NCI-H748 treated with DMSO at 0.1 percent for 48 hours (cell line): ENCODE measurements around the gene SLCO1A2.

Source experiments
- DNase-seq: peaks from one replicate; lab custom pipeline; 2025; lab: John Stamatoyannopoulos, UW

Gene SLCO1A2

DNA sequence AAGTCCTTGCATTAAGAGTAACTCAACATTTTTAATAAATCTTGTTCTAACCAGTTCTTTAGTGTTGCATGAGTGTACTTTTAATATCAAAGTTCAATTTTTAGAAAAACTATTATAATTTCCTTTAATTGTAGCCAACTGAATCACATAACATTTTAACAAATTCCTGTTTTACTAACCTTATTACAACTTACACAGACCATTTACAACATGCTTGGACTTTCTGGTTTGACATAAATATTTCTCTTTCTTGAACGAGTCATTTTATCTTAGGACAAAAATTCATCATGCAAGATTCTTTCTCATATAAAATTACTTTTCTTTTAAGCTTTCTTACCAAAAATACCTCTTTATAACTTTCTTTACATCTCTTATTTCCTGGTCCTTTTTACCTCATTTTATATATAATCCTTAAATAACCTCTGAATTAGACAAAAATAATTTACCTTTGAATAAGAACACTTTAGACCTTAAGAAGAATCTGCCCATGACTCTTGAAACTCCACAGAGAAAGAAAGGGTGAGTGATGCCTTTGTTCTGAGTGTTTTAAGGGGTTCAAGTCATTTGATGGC lies 3.9 kb downstream of the SLCO1A2 start:
- DNase-seq: no peak

DNA sequence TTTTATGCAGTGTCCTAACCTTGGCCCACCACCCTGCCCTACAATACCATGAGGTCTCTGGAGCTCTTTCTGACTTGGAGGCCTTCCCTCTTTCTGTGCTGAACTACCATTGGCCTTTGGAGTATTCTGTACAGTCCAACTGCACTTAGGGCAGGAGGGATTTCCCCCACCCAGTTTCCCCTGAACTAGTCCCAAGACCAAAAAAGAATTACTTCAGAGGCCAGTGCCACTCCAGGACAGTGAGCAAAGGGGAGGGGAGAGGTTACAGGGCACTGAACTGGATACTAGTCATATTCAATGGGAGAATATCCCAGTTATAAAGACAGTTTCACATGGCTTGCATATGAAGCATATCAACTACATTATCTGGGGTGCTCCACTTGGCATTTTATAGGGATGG lies 6.1 kb downstream of the SLCO1A2 start:
- no peak for DNase-seq

DNA sequence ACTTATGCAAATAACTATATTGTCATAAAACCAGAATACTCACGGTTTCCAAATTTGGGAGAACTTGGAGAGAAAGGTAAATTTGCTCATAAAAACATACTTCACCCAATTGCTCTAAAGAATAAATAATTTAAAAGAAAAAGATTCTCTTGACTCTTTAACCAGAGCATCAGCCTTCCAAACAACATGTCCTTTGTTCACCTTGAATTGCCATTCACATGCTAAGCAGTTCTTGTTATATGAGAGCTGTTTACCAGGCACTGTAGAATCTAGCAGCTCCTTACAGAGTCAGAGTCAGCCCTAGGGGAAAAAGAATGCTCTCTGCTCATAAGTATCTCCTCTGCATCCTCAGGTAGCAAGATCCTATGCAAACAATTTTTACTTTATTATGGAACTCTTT lies 10.2 kb downstream of the SLCO1A2 start:
- no peak for DNase-seq

DNA sequence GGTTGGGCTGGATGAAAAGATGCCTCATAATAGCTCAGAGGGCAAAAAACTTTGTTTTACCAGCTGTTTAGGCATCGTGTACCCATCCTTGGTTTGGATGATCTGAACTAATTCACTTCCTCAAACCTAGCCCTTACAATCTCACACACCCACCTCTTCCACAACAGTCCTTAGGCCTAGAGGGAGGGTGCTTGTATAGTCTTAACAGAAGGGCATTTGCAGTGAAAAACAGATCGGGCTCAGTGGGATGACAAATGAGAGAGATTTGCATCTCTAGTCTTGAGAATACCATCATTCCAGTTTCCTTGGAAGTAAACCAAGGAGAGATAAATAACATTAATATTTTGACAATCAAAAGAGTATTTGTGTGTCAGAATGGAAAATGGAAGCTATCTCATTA lies 11.0 kb downstream of the SLCO1A2 start:
- DNase-seq: no peak

DNA sequence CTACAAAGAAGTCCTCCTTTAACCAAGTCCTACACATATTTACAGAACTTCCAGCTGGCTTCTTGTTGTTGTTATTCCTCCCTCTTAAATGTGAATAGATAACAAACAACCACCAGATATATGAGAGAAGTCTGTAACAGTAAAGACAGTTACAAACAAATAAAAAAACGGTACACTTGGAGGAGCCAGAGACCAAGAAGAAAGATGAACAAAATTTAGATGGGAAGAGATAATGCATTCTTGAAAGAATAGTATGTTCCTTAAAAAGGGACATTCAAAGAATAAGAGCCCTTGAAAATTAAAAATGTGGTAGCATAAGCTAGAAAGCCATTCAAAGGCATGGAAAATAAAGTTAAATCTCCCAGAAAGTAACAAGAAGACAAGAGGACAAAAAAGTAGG lies 25.9 kb downstream of the SLCO1A2 start:
- no peak for DNase-seq

DNA sequence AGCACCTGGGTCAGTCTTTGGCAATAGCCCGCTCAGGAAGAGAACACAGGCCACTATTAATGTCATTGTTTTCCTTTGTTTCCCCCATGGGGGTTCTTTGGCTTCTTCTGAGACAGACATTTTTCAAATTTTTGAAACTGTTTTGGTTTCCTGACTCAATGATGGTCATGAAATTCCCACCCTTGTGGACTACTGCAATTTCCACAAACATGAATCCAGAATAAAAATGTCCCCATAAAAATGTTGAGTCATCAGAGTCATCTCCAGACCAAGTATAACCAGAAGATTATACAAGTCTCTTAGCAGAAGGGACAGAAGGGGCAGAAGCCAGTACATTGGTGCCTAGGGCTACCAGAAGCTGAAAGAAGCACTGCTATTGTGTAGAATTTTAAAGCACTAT lies 29.1 kb downstream of the SLCO1A2 start:
- DNase-seq: no peak

DNA sequence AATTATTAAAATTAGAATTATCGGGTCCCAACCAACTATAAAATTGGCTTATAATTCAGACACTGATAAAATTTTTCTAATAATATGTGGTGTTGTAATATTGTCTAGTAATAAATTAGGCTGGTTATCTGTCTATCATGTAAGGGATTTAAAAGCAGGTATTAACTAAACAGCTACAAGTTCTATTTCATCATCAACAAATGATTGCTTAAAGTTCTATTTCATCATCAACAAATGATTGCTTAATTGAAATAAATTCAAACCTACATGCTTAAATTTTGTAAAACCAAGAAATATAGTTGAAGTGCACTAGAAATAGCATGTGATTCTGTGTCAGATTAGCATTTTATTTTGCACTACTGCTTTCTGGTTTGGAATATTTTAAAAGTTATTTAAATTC lies 34.1 kb downstream of the SLCO1A2 start:
- no peak for DNase-seq

DNA sequence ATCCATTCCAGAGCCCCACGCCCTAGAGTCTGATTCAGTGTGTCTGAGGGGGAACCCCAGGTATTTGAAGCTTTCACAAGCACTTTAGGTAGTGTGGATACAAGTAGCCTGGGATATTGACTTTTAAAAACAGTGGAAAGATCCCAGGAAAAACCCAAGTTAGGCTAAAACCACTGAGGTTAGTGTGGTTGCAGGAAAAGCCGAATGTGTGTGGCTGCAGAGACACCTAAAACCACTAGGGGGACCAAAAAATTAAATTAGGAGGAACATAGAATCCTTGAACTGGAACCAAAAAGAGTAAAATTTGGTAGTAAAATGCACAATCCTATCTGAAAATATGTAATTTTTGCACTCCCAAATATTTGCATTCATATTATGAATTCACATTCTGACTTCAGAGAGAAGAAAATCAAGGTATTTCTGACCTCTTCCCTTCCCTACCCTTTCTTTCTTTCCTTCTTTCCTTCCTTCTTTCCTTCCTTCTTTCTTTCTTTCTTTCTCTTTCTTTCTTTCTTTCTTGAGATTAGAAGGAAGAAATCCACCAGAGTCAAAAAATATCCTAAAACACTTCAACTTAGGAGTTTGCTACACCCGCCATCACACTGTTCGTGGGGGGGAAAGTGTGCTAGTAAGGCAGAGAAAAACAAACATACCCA lies 37.8 kb downstream of the SLCO1A2 start:
- peak; percentile 1 for DNase-seq

DNA sequence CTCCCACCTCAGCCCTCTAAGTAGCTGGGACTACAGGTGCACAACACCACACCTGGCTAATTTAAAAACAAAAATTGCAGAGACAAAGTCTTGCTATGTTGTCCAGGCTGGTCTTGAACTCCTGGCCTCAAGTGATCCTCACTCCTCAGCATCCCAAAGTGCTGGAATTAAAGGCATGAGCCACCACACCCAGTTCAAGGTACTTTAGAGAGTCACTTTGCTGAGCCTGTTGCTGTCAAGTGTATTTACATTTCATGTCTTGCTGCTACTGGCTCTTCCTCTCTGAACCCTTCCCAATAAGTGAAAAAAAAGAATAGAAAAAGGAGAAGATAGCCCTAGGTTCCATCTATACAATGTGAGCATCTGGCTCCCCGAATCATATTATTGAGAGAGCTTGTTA lies 38.4 kb downstream of the SLCO1A2 start:
- no peak for DNase-seq

DNA sequence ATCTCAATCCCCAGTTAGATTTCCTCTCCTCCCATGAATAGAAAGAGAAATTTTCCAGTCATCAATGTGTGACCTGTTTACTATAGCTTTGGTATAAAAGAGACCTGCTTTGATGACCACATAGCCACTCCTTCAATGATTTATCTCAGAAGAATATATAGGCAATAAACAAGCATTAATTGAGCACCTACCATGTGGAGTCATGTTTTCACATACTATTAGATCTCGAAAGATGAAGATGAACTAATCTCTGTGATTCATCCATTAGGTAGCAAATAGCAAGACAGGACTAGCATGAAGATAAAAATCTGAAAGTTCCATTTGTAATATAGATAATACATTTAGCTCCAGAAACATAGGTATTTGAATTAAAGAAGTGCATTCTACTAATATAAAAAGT lies 40.5 kb downstream of the SLCO1A2 start:
- no peak for DNase-seq

DNA sequence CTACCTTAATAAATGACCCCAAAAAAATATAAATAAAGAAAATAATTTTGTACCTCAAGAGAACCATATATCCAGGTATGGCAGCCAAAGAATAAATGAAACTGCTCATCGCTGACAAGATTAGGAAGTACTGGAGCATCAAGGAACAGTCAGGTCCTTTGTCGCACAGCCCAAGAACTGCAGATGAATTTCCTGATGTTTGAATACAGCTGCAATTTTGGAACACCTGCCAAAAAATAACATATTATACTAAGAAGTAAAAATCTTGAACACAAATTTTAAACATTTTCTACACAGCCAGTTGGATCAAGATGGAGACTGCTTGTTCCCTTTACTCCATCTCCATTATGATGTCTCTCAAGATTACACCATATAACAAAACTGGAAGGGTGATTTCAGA lies 42.6 kb downstream of the SLCO1A2 start:
- DNase-seq: no peak

DNA sequence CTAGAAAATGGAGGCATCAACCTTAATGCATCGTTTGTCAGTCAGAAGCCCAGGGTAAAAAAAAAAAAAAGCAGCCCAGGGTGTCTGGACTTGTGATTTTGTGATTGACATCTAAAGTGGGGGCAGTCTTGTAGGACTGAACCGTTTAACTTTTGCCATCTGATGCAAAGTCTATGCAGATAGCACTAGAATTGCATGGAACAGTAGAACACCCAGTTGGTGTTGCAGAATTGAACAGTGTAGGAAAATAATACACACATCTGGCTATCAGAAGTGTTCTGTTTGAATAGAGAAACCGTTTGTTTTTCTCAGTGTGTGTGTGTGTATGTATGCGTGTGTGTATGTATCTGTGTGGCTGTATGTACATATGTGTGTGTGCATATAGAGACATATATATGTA lies 45.0 kb downstream of the SLCO1A2 start:
- DNase-seq: no peak

DNA sequence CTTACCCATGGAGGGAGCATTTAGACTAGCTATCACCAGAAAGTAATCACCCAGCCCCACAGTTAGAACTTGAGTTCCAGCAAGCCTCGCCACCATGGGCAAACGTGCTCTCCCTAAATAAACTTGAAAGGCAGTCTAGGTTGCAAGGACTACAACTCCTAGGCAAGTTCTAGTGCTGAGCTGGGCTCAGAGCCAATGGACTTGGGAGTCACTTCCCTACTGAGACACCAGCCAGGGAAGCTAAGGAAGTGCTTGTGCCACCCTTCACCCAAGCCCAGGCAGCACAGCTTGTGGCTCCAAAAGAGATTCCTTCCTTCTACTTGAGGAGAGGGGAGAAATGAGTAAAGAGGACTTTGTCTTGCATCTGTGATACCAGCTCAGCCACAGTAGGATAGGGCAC lies 57.9 kb downstream of the SLCO1A2 start:
- DNase-seq: no peak

DNA sequence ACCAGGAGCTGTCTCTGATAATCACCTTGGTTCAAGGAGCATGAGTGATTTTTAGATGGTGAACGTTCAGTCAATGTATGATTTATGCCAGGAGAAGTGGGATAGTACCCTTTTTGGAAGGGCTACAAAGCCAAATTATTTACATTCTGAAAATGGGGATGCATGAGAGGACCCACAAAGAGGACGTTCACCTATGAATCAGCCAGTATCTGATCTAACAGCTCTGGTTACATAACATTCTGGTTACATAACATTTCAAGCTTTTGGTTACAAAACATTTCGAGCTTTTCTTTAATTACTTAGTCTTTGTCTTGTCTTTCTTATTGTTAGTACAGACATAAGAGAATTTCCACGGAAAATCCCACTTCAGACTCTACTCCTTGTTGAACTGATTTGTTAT lies 68.8 kb downstream of the SLCO1A2 start:
- no peak for DNase-seq

DNA sequence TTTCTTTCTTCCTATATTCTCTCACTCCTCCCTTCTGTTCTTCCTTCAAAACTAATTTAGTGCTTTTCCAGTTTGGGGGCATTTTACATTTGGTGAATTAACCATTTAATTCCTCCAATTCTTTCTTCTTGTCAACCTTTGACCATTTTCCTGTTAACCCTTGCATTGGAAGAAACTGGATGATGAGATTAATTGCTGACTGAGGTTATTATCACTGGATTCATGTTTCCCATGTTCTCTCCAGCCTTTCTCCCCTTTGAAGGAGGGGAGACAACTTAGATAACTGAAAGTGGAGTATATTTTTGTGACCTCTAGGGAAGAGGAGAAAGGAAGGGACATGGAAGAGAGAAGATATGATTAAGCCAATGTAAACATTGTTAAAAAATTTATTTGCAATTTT lies 70.5 kb downstream of the SLCO1A2 start:
- DNase-seq: no peak

DNA sequence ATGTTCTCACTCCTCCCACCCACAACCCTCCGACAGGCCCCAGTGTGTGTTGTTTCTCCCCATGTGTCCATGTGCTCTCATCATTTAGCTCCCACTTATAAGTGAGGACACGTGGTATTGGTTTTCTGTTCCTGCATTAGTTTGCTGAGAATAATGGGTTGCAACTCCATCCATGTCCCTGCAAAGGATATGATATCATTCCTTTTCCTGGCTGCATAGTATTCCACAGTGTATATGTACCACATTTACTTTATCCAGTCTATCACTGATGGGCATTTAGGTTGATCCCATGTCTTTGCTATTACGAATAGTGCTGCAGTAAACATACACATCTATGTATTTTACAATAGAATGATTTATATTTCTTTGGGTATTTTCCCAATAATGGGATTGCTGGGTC lies 77.5 kb downstream of the SLCO1A2 start:
- DNase-seq: no peak

DNA sequence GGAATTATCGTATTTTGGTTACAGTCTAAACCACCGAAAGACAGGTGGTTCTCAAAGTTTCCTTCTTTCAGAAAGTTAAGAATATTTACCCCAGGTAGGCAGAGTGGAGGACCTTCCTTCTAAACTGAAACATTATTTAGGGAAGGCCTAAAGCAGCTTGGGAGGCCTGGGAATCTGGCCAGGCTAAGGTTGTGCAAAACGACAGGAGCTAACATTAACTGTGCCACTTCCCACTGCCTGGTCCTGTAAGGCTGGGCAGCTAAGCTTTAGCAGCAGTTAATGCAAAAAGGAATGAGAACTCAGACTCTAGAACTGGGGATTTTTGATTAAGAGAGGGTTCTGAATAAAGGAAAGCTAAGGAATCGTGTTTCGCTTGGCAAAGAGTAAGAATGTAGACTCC lies 82.6 kb downstream of the SLCO1A2 start:
- DNase-seq: no peak

DNA sequence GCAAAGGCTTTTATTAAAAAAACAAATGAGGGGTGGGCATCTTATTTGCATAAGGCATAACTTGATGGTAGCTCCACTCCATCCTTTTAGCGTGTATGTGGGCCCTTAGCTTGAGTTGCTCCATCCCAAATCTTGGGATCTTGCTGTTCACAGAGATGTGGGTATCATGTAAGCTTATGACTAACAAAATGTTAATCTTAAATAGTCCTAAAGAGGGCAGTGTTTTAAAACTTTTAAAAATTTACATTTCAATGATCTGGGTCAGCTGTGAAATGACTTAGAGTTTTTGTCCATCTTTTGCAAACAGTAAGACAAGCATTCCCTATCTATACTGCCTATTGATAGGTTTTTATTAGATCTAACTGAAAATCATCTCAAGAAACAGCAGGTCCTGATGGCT lies 86.0 kb downstream of the SLCO1A2 start:
- peak; percentile 0 for DNase-seq

DNA sequence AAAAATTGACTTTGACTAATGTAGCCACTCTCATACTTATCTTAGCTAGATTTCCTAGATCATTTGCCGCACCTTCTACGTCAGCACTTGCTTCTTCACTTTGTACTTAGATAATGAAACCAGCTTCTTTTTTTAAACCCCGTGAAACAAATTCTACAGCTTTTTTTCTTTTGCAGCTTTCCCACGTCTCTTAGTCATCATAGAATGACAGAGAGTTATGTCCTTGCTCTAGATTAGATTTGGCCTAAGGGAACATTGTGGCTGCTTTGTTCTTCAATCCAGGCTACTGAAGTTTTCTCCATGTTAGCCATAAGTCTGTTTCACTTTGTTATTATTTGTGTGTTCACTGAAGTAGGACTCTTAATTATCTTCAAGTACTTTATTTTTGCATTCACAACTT lies 94.9 kb downstream of the SLCO1A2 start:
- DNase-seq: no peak

DNA sequence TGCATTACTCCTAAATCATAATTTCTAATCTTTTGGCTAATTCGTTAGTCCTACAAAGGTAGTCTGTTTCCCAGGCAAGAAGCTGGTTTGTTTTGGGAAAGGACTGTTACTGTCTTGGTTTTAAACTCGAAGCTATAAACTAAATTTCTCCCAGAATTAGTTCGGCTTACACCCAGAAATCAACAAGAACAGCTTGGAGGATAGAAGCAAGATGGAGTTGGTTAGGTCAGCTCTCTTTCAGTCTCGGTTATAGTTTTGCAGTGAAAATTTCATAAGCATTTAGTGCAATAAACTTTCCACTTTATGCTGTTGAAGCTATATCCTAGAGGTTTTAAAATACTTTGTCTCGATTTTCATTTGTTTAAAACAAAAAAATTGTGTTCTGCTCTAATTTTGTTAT lies 100.3 kb downstream of the SLCO1A2 start:
- DNase-seq: no peak

DNA sequence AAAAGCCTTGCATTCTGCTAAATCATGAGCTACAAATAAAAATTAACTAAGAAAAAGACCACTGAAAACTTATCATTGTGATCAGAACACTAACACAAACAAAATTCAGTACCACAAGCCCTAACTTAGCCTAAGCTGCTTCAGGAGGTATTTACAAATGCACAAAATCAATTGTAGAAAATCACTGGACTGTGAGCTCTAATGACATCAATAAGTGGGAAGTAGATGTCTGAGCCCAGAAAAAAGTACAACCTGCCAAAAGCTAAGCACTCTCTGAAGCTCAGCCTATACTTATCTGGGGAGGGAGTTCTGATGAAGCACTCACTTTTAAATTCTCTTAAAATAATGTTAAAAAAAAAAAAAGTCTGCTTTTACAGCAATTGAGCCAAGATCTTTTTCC lies 110.8 kb downstream of the SLCO1A2 start:
- DNase-seq: no peak

DNA sequence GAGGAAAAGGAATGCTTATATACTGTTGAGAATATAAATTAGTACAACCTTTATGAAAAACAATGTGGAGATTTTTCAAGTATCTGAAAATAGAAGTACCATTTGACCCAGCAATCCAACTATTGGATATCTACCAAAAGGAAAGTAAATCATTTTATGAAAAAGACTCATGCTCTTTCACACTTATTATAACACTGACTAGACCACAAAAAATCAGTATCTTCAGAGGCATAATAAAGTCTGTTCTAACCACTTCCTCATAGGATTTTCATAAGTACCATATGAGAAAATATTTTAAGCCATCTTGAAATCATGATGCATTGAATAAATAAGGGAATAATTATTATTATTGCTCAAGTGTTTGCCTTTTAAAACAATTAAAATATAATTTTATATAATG lies 112.9 kb downstream of the SLCO1A2 start:
- no peak for DNase-seq

DNA sequence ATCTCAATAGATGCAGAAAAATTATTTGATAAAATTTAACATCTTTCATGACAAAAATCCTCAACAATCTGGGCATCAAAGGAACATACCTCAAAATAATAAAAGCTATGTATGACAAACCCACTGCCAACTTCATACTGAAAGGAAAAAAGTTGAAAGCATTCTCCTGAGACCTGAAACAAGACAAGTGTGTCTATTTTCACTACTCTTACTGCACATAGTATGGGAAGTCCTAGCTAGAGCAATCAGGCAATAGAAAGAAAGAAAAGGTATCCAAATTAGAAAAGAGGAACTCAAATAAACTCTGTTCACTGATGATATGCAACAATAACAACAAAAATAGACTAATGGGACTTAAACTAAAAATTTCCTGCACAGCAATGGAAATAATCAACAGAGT lies 113.6 kb downstream of the SLCO1A2 start:
- DNase-seq: no peak

DNA sequence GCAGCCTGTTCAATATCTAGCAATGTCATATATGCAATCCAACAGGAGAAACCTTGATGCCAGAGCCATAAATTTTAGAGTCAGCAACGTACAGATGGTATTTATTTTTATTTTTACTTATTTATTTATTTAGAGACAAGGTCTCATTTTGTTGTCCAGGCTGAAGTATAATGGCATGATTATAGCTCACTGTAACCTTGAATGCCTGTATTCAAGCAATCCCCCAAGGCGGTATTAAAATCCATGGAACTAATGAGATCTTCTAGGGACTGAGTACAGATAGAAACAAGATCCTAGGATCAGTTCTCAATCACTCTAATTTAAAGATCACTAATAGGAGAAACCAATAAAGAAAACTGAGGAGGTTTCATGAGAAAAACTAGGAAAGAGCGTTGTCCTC lies 114.5 kb downstream of the SLCO1A2 start:
- no peak for DNase-seq

DNA sequence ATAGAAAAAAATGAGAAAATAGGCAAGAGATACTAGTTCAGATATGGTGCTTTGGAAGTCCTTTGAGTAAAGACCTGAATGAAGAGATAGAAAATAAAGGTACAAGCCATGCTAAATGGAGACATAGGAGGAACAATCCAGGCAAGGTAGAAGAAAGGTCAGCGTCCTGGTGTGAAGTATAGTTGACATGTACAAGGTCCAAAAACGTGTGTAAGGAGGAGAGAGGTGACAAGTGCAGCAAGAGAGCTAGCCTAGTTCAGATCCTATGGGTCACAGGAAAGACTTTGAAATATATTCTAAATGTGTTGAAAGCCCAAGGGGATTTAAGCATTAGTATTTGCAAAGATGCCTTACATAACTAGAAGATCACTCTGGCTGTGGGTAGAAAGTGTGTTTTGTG lies 115.5 kb downstream of the SLCO1A2 start:
- DNase-seq: no peak
